Activated B cell treated with CpG ODN at 0.5 μM for 24 hours (primary cell): ENCODE results near the gene SUFU. TPM values are rescaled to one million over a fixed set of nuclear protein-coding genes. Genes with fewer than 3 reads are reported as not detected.

Experiments used
- ATAC-seq: fragments of 200-7000 bp; cut with Tn5 transposase; one replicate; pipeline ENCODE4 v1.10.0; 2021; ENCODE audit warnings: low read depth, mild to moderate bottlenecking, moderate library complexity
- CTCF ChIA-PET: fragments of 350-600 bp; sonication (Branson Sonifier 250); formaldehyde crosslinking; loops from one replicate; lab custom pipeline; 2021; ENCODE audit warnings: antibody characterized with exemption; lab: Charles Lee
- POLR2A ChIA-PET: fragments of 350-600 bp; sonication (Branson Sonifier 250); formaldehyde crosslinking; loops from one replicate; lab custom pipeline; 2021; ENCODE audit warnings: antibody characterized with exemption; lab: Charles Lee
- DNase-seq: peaks from one replicate; pipeline ENCODE4 v3.0.0; 2022
- H3K27ac Mint-ChIP-seq: one replicate; pipeline ENCODE4 v1.8.0; 2020; ENCODE audit warnings: mixed read lengths
- H3K27me3 Mint-ChIP-seq: one replicate; pipeline ENCODE4 v1.8.0; 2021; ENCODE audit warnings: mixed read lengths
- H3K36me3 Mint-ChIP-seq: one replicate; pipeline ENCODE4 v1.8.0; 2021; ENCODE audit warnings: low read depth, mixed read lengths
- H3K4me1 Mint-ChIP-seq: one replicate; pipeline ENCODE4 v1.8.0; 2021; ENCODE audit warnings: mixed read lengths
- H3K4me3 Mint-ChIP-seq: one replicate; pipeline ENCODE4 v1.8.0; 2020; ENCODE audit warnings: mild to moderate bottlenecking, mixed read lengths
- H3K9me3 Mint-ChIP-seq: one replicate; pipeline ENCODE4 v1.8.0; 2020; ENCODE audit warnings: mixed read lengths
- intact Hi-C: fragments of 100-400 bp; cut with micrococcal nuclease; formaldehyde crosslinking; loops from one replicate; pipeline ENCODE4 v1.15.1; 2024
- total RNA-seq: library from RNA; stranded (reverse); gene quantifications from 2 replicates; pipeline ENCODE4 v1.2.3, GENCODE V29; 2022
- TF ChIP-seq, protein P1 (sequence below): fragments of 200-600 bp; IDR thresholded peaks from one replicate; pipeline ENCODE4 v1.8.0; 2022; ENCODE audit warnings: antibody characterized with exemption, mild to moderate bottlenecking

Gene SUFU
- total RNA-seq, 1 donor from 2014 or later: 7.4 TPM

DNA sequence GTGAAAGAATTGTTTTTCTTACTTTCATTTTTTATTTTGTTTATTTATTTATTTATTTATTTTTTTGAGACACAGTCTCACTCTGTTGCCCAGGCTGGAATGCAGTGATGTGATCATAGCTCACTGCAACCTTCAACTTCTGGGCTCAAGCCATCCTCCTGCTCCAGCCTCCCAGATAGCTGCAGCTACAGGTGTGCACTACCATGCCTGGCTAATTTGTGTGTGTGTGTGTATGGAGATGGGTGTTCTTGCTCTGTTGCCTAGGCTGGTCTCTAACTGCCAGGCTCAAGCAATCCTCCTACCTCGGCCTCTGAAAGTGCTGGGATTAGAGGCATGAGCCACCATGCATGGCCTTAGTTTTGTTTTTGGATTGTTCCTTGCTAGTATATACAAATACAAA lies 85.1 kb downstream of the SUFU start:
- intact Hi-C loops: no loop called here
- ATAC-seq (no peak), DNase-seq (no peak)
- no peaks in the 10 kb centered on the region for H3K27me3 Mint-ChIP-seq
- no peak overlapping the region for H3K27ac Mint-ChIP-seq
- CTCF ChIA-PET: no interaction called here
- POLR2A ChIA-PET: no interaction called here
- H3K9me3 Mint-ChIP-seq: peaks cover 2% of the 10 kb centered on the region
- peaks cover 5% of the 10 kb centered on the region for H3K36me3 Mint-ChIP-seq
- no peaks in the 10 kb centered on the region for H3K4me1 Mint-ChIP-seq
- no peak overlapping the region for H3K4me3 Mint-ChIP-seq
- TF ChIP-seq, protein P1, sequence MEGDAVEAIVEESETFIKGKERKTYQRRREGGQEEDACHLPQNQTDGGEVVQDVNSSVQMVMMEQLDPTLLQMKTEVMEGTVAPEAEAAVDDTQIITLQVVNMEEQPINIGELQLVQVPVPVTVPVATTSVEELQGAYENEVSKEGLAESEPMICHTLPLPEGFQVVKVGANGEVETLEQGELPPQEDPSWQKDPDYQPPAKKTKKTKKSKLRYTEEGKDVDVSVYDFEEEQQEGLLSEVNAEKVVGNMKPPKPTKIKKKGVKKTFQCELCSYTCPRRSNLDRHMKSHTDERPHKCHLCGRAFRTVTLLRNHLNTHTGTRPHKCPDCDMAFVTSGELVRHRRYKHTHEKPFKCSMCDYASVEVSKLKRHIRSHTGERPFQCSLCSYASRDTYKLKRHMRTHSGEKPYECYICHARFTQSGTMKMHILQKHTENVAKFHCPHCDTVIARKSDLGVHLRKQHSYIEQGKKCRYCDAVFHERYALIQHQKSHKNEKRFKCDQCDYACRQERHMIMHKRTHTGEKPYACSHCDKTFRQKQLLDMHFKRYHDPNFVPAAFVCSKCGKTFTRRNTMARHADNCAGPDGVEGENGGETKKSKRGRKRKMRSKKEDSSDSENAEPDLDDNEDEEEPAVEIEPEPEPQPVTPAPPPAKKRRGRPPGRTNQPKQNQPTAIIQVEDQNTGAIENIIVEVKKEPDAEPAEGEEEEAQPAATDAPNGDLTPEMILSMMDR: no peak

- CTCF ChIA-PET: interaction anchor here (5.0 kb wide), 1 partner anchor 10 kb away, joined by 21 read pairs; no protein-coding TSS in a partner anchor
- DNase-seq: no peak
- POLR2A ChIA-PET: no interaction called here
- no peak overlapping the region for H3K27ac Mint-ChIP-seq
- H3K4me1 Mint-ChIP-seq: no peaks in the 10 kb centered on the region
- no peaks in the 10 kb centered on the region for H3K9me3 Mint-ChIP-seq
- H3K4me3 Mint-ChIP-seq: no peak overlapping the region
- H3K27me3 Mint-ChIP-seq: no peaks in the 10 kb centered on the region
- intact Hi-C loops: no loop called here
- no peak for ATAC-seq
- TF ChIP-seq, protein P1: no peak
- peaks cover 27% of the 10 kb centered on the region for H3K36me3 Mint-ChIP-seq
Observed at GRCh38 chr10:102593074-102593803, 89.5 kb downstream of the SUFU start.

GRCh38 chr10:102593804-102594079 lies 90.0 kb downstream of the SUFU start:
- intact Hi-C loops: no loop called here
- no peaks in the 10 kb centered on the region for H3K27me3 Mint-ChIP-seq
- H3K27ac Mint-ChIP-seq: no peak overlapping the region
- TF ChIP-seq, protein P1: no peak
- ChIA-PET POLR2A (no interaction called here), CTCF (interaction anchor here (5.0 kb wide), 1 partner anchor 10 kb away, joined by 21 read pairs; no protein-coding TSS in a partner anchor)
- H3K4me1 Mint-ChIP-seq: no peaks in the 10 kb centered on the region
- no peak for DNase-seq
- H3K36me3 Mint-ChIP-seq: peaks cover 32% of the 10 kb centered on the region
- H3K9me3 Mint-ChIP-seq: no peaks in the 10 kb centered on the region
- no peak for ATAC-seq
- H3K4me3 Mint-ChIP-seq: no peak overlapping the region

- CTCF ChIA-PET: interaction anchor here (0.8 to 5.0 kb wide), 3 partner anchors 12 to 365 kb away, joined by 3 to 21 read pairs (median 14); partner anchors contain the start of gene TRIM8
- Mint-ChIP-seq H3K27me3 (no peaks in the 10 kb centered on the region), H3K36me3 (peaks cover 41% of the 10 kb centered on the region), H3K27ac (no peak overlapping the region), H3K9me3 (no peaks in the 10 kb centered on the region), H3K4me1 (no peaks in the 10 kb centered on the region), H3K4me3 (no peak overlapping the region)
- intact Hi-C loops: no loop called here
- ATAC-seq (no peak), DNase-seq (no peak)
- POLR2A ChIA-PET: no interaction called here
- TF ChIP-seq, protein P1: no peak
Observed at GRCh38 chr10:102595293-102595692, 91.5 kb downstream of the SUFU start.

DNA sequence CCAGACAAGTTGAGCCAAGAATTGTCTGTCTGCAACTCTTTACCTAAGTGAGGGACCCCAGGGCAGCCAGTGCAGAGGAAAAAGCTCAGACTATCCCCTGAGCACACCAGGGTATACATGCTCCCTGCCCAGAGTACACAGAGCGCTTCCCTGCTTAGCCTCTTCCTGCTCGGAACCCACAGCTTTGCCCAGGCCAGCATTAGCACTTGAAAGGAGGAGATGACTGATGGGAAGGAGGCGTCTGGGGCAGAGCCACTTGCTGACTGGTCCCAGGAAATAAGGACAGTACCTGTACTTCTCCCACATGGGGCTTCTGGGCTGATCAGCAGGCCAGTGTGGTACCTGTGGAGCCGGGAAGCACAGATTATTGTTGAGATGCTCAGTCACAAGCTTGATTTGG lies 92.1 kb downstream of the SUFU start:
- POLR2A ChIA-PET: no interaction called here
- DNase-seq (no peak), ATAC-seq (no peak)
- Mint-ChIP-seq H3K4me3 (no peak overlapping the region), H3K36me3 (peaks cover 43% of the 10 kb centered on the region), H3K9me3 (no peaks in the 10 kb centered on the region), H3K4me1 (no peaks in the 10 kb centered on the region), H3K27me3 (no peaks in the 10 kb centered on the region), H3K27ac (no peak overlapping the region)
- intact Hi-C loops: loop anchor here (1.0 kb wide), 2 partner anchors 48 to 366 kb away; partner anchors contain the start of gene TRIM8
- CTCF ChIA-PET: interaction anchor here (1.1 to 5.0 kb wide), 4 partner anchors 12 to 426 kb away, joined by 3 to 21 read pairs (median 10); partner anchors contain the start of gene ACTR1A
- TF ChIP-seq, protein P1: no peak
